Activated T-cell treated with anti-CD3 and anti-CD28 coated beads, Interleukin-2, amount 50 U/mL, for 1 hour (primary cell): ENCODE measurements around the gene HK1.

ENCODE experiments used
- DNase-seq: peaks from one replicate; pipeline ENCODE4 v3.0.0-alpha.2; 2020

HK1 gene

GRCh38 chr10:69408318-69409175, 130.3 kb downstream of the HK1 start:
- peak; percentile 89 for DNase-seq

- DNase-seq = no peak
Observed at GRCh38 chr10:69409176-69409495, 130.8 kb downstream of the HK1 start.

GRCh38 chr10:69409968-69410367, 131.7 kb downstream of the HK1 start:
- DNase-seq = no peak

GRCh38 chr10:69410487-69410886, 132.2 kb downstream of the HK1 start:
- no peak for DNase-seq

DNA sequence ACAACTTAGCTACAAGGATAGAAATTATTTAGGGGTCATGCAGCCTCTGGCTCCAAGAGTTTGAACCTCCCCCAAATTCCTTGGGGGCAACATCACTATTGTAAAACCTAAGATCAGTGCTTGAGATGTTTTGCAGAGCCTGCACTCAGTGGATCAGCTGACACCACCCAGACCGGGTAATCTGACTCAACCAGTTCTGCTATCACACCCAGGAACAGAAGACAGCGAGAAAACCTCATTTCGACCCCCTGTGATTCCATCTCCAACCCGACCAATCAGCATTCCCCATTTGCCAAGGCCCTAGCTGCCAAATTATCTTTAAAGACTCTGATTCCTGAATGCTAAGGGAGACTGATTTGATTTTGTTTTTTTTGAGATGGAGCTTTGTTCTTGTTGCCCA, 133.2 kb downstream of the HK1 start:
- no peak for DNase-seq

DNA sequence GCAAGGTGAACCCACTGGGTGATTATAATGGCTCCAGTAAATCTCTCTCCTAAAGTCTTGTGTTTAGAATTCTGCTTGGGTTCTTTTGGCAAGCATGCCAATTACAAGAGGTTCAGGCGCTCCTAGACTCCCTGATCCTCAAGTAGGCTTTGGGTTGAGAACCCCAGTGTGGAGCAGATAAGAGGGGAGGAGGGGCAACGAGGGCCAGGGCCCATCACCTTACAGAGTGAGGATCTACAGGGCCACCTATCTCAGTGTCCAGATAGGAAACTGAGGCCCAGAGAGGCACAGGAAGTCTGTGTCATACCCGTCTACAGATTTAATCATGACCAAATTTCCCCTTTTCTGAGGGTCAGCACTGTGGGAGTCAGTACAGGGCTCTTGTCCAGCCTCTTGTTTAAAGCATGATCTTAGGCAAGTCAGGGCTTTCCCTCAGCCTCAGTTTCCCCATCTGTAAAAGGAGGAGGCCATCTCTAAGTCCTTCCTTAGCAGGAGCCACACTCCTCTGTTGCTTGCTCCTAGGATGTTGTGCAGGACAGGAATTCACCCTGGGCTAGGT, 134.0 kb downstream of the HK1 start:
- no peak for DNase-seq

GRCh38 chr10:69413221-69413865, 135.0 kb downstream of the HK1 start:
- DNase-seq = no peak

GRCh38 chr10:69414036-69415018, 136.0 kb downstream of the HK1 start:
- no peak for DNase-seq

- DNase-seq = no peak
Observed at GRCh38 chr10:69415049-69415448, 136.8 kb downstream of the HK1 start.

- no peak for DNase-seq
Observed at GRCh38 chr10:69415951-69416350, 137.7 kb downstream of the HK1 start.

DNA sequence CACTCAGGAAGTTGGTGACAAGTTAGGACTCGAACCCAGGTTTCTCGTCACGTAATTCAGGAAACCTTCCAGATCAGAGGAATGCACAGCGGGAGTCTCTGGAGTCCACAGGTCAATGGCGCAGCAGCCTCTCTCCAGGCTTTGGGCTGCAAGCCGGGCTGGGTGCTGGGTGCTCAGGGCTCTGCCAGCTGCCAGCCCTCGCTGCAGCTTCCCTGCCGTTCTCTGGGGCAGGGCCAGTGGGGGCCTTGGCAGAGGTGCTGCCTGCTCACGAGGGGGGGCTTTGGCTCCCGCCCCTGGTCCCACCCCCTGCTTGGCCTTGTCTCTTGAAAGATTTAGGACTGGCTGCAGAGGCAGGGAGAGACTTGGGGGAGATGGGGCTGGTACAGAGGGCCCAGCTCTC, 138.4 kb downstream of the HK1 start, which contains the start of gene TACR2:
TSS of gene TACR2 (minus strand) at position 224 of the 400 bp plus-strand sequence. CDS start 595 bp downstream, outside the sequence.
- DNase-seq = no peak

- no peak for DNase-seq
Observed at GRCh38 chr10:69417542-69417941, 139.2 kb downstream of the HK1 start.

GRCh38 chr10:69418052-69418752, 139.9 kb downstream of the HK1 start:
- no peak for DNase-seq

DNA sequence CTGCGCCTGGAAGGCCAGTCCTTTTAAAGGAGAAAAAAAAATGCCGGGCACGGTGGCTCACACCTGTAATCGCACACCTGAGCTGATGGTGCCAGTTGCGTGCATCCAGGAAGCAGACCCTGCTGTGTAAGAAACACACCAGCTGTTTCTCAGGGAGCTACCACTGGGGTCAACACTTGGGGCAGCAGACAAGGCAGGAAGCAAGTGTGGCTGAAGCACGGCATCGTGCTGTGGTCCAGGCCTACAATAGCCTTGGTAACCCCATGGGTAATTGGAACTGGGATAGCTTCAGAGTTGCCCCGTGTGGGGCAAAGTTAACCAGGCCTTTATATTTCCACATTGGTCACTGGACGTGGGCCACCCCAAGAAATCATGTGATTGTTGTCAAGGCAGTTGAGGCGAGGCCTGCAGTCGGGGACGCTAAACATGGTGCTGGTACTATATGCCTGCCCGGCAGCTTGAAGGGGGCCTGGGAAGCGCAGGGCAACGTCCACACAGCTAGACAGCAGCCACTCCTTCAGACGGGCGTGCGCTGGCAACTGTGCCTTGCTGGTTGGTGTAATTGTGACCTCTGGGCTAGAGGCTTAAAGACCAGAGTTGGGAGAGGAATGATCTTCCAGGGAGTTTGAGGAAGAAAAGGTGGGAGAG, 140.9 kb downstream of the HK1 start:
- no peak for DNase-seq

DNA sequence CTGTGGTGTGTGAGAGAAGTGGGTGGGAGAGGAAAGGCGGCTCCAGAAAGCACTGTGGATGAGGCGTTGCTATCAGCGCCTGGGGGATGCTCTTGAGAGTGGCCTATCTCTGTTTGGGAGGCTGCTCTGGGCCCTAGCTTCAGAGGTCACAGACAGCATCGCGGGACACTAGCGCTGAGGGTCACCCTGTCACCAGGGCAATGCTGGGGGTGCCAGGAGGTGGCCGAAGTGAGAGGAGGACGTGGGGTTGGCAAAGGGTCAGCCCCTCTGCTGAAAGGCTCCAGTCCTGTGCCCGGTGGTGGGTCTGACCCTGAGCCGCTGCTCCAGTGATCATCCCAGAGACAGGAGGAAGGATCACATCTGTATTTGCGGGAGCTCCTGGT, 141.4 kb downstream of the HK1 start:
- DNase-seq = no peak

DNA sequence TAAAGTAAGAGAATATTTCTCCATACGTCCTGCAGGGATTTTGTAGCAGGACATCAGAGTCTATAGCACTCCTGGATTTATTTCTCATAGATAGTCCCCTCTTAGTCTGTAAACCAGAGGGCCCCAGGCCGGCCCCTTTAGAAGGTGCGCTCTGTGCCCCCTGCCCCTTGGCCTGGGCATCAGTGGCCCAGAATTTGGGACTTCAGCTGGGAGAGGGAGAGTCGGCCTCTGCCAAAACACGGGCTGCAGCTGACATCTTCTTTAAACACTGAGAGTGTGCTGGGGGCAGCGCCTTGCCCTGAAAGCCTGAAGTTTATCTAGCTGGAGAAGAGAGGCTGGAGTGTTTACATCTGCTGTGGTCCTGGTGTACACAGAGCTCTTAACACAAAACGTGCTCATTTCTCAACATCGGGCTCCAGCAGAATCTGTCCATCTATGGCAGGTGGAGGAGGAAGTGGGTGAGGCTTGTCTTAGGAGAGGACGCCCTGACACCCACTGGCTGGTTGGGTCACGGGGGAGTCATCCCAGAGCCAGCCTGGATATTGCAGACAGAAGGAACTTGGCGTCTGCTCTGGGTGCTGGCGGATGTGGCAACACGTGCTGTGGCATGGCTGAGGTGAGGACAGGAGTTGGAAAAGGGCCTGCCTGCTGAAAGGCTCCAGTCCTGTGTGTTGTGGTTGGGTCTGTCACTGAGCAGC, 143.5 kb downstream of the HK1 start:
- DNase-seq = no peak

DNA sequence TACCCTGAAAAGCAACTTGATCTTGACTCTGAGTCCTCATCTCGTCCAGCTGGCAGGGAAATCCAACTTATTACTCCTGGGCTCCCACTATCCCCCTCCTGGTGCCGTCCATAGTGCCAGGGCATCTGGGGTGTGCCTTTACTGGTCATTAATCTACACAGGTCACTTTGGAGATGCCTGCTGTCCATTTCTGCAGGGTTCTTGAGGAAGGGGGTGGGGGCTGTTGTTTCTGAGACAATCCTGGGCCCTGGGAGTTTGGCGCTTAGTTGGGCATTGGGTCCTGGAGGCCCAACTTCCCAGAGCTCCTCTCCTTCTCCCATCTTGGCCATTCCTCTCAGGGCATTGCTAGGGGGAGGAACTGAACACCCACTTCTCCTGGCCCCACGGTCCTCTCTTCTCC, 144.4 kb downstream of the HK1 start:
- no peak for DNase-seq

DNA sequence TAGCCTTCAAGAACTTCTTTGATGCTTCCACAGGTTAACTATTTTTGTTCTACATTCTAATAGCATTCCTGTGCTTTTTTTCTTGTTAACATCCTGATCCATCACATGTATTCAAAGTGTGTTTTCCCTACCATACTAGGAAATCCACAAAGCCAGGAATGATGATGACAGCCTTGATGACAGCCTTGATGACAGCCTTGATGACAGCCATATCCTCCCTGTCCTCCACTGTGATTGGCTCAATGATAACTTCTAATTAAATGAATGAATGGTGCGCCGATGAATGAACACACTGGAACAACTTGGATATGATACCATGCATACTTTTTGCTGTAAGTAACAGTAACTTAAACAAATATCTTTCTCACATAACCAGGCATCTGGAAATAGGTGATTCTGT, 146.7 kb downstream of the HK1 start:
- DNase-seq = no peak

DNA sequence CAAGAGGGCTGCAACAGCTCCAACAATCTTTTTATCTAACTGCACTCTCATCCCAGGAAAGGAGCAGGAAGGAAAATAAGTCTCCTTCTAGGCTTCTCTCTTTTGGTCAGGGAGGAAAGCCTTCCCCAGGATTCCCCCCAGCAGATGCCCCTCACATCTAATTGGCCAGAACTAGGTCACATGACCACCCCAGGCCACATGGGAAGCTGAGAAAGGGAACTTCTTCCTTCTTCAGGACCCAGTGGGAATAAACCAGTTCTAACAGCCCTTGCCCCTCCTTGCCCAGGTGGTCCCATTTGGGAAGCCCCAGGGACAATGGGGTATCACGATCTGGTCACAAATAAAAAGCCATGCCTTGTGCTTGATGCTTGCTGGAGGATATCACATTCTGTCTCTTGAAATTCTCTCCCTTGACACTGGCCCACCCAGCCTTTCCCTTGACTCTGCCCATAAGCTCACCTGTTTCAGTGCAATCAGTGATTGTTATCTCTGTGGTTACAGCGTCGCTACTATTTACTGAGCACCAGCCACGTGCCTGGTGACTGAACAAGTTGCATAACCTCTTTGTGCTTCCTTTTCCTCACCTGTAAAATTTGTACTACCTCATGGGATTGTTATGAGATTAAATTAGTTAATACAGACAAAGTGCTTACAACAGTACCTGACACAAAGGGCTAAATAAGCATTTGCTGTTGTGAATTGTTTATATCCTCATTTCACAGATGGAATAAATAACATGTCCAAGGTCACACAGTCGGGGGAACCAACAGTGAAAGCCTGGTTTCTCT, 147.4 kb downstream of the HK1 start:
- DNase-seq = peak; percentile 33

DNA sequence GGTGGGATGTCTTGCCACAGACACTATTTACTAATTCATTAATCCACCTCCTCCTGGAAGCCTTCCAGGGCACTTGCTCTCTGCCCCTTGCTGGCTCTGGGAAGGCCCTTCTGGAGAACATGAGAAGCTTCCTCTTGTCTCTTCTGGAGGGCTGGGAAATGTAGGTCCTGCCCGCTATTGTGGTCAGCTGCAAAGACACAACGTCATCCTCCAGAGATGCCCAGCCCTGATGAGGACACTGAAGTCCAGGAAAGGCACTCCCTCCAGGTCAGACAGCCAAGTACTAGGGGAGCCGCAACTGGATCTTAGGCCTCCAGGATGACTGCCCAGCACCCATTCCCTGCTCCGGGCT, 148.1 kb downstream of the HK1 start:
- DNase-seq = no peak
